OCI-LY3 (cell line): ENCODE data around the gene MYRF.

Experiments used
- H2AFZ ChIP-seq: fragments of 200-600, 300-600 bp; shearing (Covaris generic); 2 replicates; pipeline ENCODE4 v1.6.0; 2014; ENCODE audit warnings: antibody characterized with exemption, low read depth, low read length
- H3K27ac ChIP-seq: fragments of 200-600, 300-600 bp; sonication (generic); 2 replicates; pipeline ENCODE4 v1.5.1; 2014; ENCODE audit warnings: mild to moderate bottlenecking, low read length, moderate library complexity, mixed read lengths
- H3K27me3 ChIP-seq: fragments of 200-600, 300-600 bp; sonication (generic); 2 replicates; pipeline ENCODE4 v1.6.1; 2014; ENCODE audit warnings: low read depth, low read length, mixed read lengths
- H3K36me3 ChIP-seq: fragments of 200-600, 300-600 bp; sonication (generic); replicated peaks from 2 replicates; pipeline ENCODE3; 2014; ENCODE audit warnings: low read depth, low read length, mixed read lengths
- H3K4me1 ChIP-seq: fragments of 300-600, 200-600 bp; sonication (generic); 2 replicates; pipeline ENCODE4 v1.6.1; 2014; ENCODE audit warnings: low read length, mixed read lengths
- H3K4me2 ChIP-seq: fragments of 200-600, 300-600 bp; sonication (generic); 2 replicates; pipeline ENCODE4 v1.6.1; 2014; ENCODE audit warnings: low read length, mixed read lengths
- H3K4me3 ChIP-seq: fragments of 300-600, 200-600 bp; sonication (generic); 2 replicates; pipeline ENCODE4 v1.5.1; 2014; ENCODE audit warnings: antibody characterized with exemption, mild to moderate bottlenecking, low read length, moderate library complexity
- H3K79me2 ChIP-seq: fragments of 300-600, 200-600 bp; shearing (Covaris generic); 2 replicates; pipeline ENCODE4 v1.6.1; 2014; ENCODE audit warnings: mild to moderate bottlenecking, low read length, mixed read lengths
- H3K9ac ChIP-seq: fragments of 300-600, 200-600 bp; shearing (Covaris generic); 2 replicates; pipeline ENCODE4 v1.6.0; 2014; ENCODE audit warnings: mild to moderate bottlenecking, low read length, moderate library complexity
- H3K9me3 ChIP-seq: fragments of 200-600, 300-600 bp; shearing (Covaris generic); 2 replicates; pipeline ENCODE4 v1.6.1; 2014; ENCODE audit warnings: low read length, mixed read lengths; ENCODE audit not compliant: insufficient read depth
- H4K20me1 ChIP-seq: fragments of 200-600, 300-600 bp; sonication (generic); 2 replicates; pipeline ENCODE4 v1.6.1; 2016; ENCODE audit warnings: low read length, mixed read lengths; ENCODE audit not compliant: insufficient read depth
- CTCF ChIP-seq: fragments of 200-600, 300-600 bp; sonication (generic); IDR thresholded peaks from 2 replicates; pipeline ENCODE4 v1.5.1; 2014; ENCODE audit warnings: antibody characterized with exemption, low read length, low read depth
- EZH2phosphoT487 ChIP-seq: fragments of 200-600 bp; shearing (Covaris generic); IDR thresholded peaks from 2 replicates; pipeline ENCODE4 v1.6.1; 2018; ENCODE audit warnings: antibody characterized with exemption, mixed run types, low read depth

MYRF gene

GRCh38 chr11:61817471-61818202 is 65.2 kb downstream of the MYRF start:
- TF ChIP-seq EZH2phosphoT487 (no peak), CTCF (no peak)
- Histone ChIP-seq H3K27ac (peak overlapping the region; percentile 28), H4K20me1 (no peaks in the 10 kb centered on the region), H3K4me2 (peak overlapping the region; percentile 81), H3K4me3 (peak overlapping the region; percentile 91), H3K36me3 (peaks cover 18% of the 10 kb centered on the region), H3K4me1 (peaks cover 17% of the 10 kb centered on the region), H3K9ac (peak overlapping the region; percentile 89), H3K9me3 (no peaks in the 10 kb centered on the region), H2AFZ (0 out of 2 replicates have a peak overlapping the region, but pooled peaks have one; percentile 9), H3K27me3 (no peaks in the 10 kb centered on the region), H3K79me2 (peaks cover 38% of the 10 kb centered on the region)

- H3K27ac ChIP-seq: no peak overlapping the region
- H4K20me1 ChIP-seq: no peaks in the 10 kb centered on the region
- no peak for TF ChIP-seq EZH2phosphoT487
- no peaks in the 10 kb centered on the region for H3K27me3 ChIP-seq
- peaks cover 18% of the 10 kb centered on the region for H3K79me2 ChIP-seq
- no peaks in the 10 kb centered on the region for H3K9me3 ChIP-seq
- peaks cover 9% of the 10 kb centered on the region for H3K4me1 ChIP-seq
- H3K36me3 ChIP-seq: peaks cover 4% of the 10 kb centered on the region
- no peak overlapping the region for H3K4me3 ChIP-seq
- no peak overlapping the region for H3K4me2 ChIP-seq
- no peak overlapping the region for H2AFZ ChIP-seq
- no peak overlapping the region for H3K9ac ChIP-seq
Observed at GRCh38 chr11:61820174-61820573, 67.7 kb downstream of the MYRF start.

GRCh38 chr11:61826930-61827570 is 74.6 kb downstream of the MYRF start:
- H4K20me1 ChIP-seq: peaks cover 28% of the 10 kb centered on the region
- peaks cover 40% of the 10 kb centered on the region for H3K4me1 ChIP-seq
- no peak overlapping the region for H2AFZ ChIP-seq
- TF ChIP-seq EZH2phosphoT487 (no peak), CTCF (no peak)
- no peaks in the 10 kb centered on the region for H3K27me3 ChIP-seq
- H3K4me2 ChIP-seq: peak overlapping the region; percentile 98
- H3K27ac ChIP-seq: peak overlapping the region; percentile 96
- no peaks in the 10 kb centered on the region for H3K9me3 ChIP-seq
- peaks cover 61% of the 10 kb centered on the region for H3K79me2 ChIP-seq
- peak overlapping the region; percentile 90 for H3K4me3 ChIP-seq
- H3K36me3 ChIP-seq: peaks cover 26% of the 10 kb centered on the region
- H3K9ac ChIP-seq: peak overlapping the region; percentile 95

GRCh38 chr11:61827571-61828378 is 75.3 kb downstream of the MYRF start, which contains the start of gene FADS2:
FADS2 (plus strand) TSS chr11:61828300; CDS start chr11:61828391, 91 bp downstream.
- no peak within 1 kb of the TSS for H2AFZ ChIP-seq

More at GRCh38 chr11:61827571-61828378, 75.3 kb downstream of the MYRF start, which contains the start of gene FADS2:
- Histone ChIP-seq H3K9me3 (no peaks in the 10 kb centered on the region), H3K4me3 (peak within 1 kb of the TSS; percentile 90), H4K20me1 (peaks cover 30% of the 10 kb centered on the region), H3K9ac (peak within 1 kb of the TSS; percentile 95), H3K36me3 (peaks cover 33% of the 10 kb centered on the region), H3K4me2 (peak within 1 kb of the TSS; percentile 98), H3K79me2 (peaks cover 68% of the 10 kb centered on the region), H3K27me3 (no peaks in the 10 kb centered on the region), H3K27ac (peak within 1 kb of the TSS; percentile 96), H3K4me1 (peaks cover 47% of the 10 kb centered on the region)
- no peak for TF ChIP-seq CTCF
- TF ChIP-seq EZH2phosphoT487: no peak
